Fibroblast of lung (primary cell): ENCODE results near the gene GCC1. TPM values are rescaled to one million over a fixed set of nuclear protein-coding genes. Genes with fewer than 3 reads are reported as not detected.

ENCODE experiments used
- DNase-seq, 2 donors: peaks; one replicate each; pipeline versions ENCODE4 v3.0.0 to v3.0.0-alpha.2; 2010; ENCODE audit warnings: low read depth in 2 of 2
- H2AFZ ChIP-seq: 2 replicates; pipeline ENCODE4 v1.5.1; 2012; ENCODE audit warnings: low read length, control low read depth, inconsistent platforms
- H3K27ac ChIP-seq: 2 replicates; pipeline ENCODE4 v1.5.1; 2011; ENCODE audit warnings: low read length, control low read depth; ENCODE audit not compliant: insufficient read depth
- H3K27me3 ChIP-seq: 2 replicates; pipeline ENCODE4 v1.5.1; 2011; ENCODE audit warnings: mild to moderate bottlenecking, low read length; ENCODE audit not compliant: control insufficient read depth, insufficient read depth
- H3K36me3 ChIP-seq: 2 replicates; pipeline ENCODE4 v1.5.1; 2011; ENCODE audit warnings: low read length; ENCODE audit not compliant: control insufficient read depth, insufficient read depth
- H3K4me1 ChIP-seq: 2 replicates; pipeline ENCODE4 v1.5.1; 2011; ENCODE audit warnings: low read length; ENCODE audit not compliant: control insufficient read depth, insufficient read depth; ENCODE audit errors: extremely low read depth
- H3K4me2 ChIP-seq: 2 replicates; pipeline ENCODE4 v1.5.1; 2011; ENCODE audit warnings: low read length, control low read depth; ENCODE audit not compliant: insufficient read depth; ENCODE audit errors: extremely low read depth
- H3K4me3 ChIP-seq, 4 experiments: fragments of 200-600 bp in 1 of 4; sonication (generic) in 1 of 4; replicated peaks in 1 of 4; 2 replicates each; pipeline ENCODE4 v1.5.1; 2011 to 2016; ENCODE audit warnings: low read length in 4 of 4, low read depth in 3 of 4, mild to moderate bottlenecking in 3 of 4, control low read depth in 2 of 4, inconsistent platforms in 1 of 4, mixed read lengths in 1 of 4; ENCODE audit not compliant: insufficient read depth in 1 of 4; ENCODE audit errors: control extremely low read depth in 1 of 4
- H3K79me2 ChIP-seq: 2 replicates; pipeline ENCODE4 v1.5.1; 2012; ENCODE audit warnings: mild to moderate bottlenecking, low read length, inconsistent platforms; ENCODE audit not compliant: control insufficient read depth, insufficient read depth
- H3K9ac ChIP-seq: 2 replicates; pipeline ENCODE4 v1.5.1; 2011; ENCODE audit warnings: mild to moderate bottlenecking, low read length, control low read depth; ENCODE audit not compliant: insufficient read depth
- H3K9me3 ChIP-seq: 2 replicates; pipeline ENCODE4 v1.5.1; 2012; ENCODE audit warnings: low read depth, low read length; ENCODE audit not compliant: control insufficient read depth, insufficient read depth
- H4K20me1 ChIP-seq: 2 replicates; pipeline ENCODE4 v1.5.1; 2011; ENCODE audit warnings: low read length; ENCODE audit not compliant: control insufficient read depth, insufficient read depth; ENCODE audit errors: extremely low read depth
- CTCF ChIP-seq, 2 donors: IDR thresholded peaks in 1 of 2; conservative IDR thresholded peaks in 1 of 2; 1 replicate in 1 of 2; 2 replicates in 1 of 2; pipeline ENCODE4 v1.5.1; 2011 to 2012; ENCODE audit warnings: low read length in 2 of 2, control low read depth in 1 of 2, inconsistent platforms in 1 of 2, low read depth in 1 of 2, mild to moderate bottlenecking in 1 of 2
- EZH2 ChIP-seq: IDR thresholded peaks from 2 replicates; pipeline ENCODE4 v1.5.1; 2012; ENCODE audit warnings: low read length, control low read depth, mild to moderate bottlenecking; ENCODE audit errors: missing control alignments
- polyA plus RNA-seq, 2 donors: library from polyadenylated mRNA; depleted of rRNA in 1 of 2; stranded (reverse) in 1 of 2; unstranded in 1 of 2; fragments of >200 nt; gene quantifications; 2 replicates each; pipeline ENCODE4 v1.2.1, GENCODE V29; 2011 to 2012; ENCODE audit warnings: missing spikeins in 1 of 2
- total RNA-seq: library from RNA; depleted of rRNA; stranded (reverse); fragments of >200 nt; gene quantifications from 2 replicates; pipeline ENCODE4 v1.2.1, GENCODE V29; 2014

GCC1 gene
- total and polyA plus RNA-seq, 2 donors (not counting 1 experiment from before 2014, with no cell fraction given) = 8.0 to 38.8 TPM

GRCh38 chr7:127595737-127596136 lies 10.3 kb upstream of the GCC1 start:
- H3K4me1 ChIP-seq = no peaks in the 10 kb centered on the region
- H2AFZ ChIP-seq = no peak overlapping the region
- no peaks in the 10 kb centered on the region for H3K79me2 ChIP-seq
- TF ChIP-seq EZH2 (no peak), CTCF (conservative IDR thresholded peaks at IDR 0.05 in 1 of 2, IDR thresholded peaks at IDR 0.05 in 1 of 2; ENCODE audit: low read depth in 1 of 2, low read length in 2 of 2) (no peak)
- H3K9me3 ChIP-seq = no peaks in the 10 kb centered on the region
- no peak overlapping the region for H3K9ac ChIP-seq
- no peak overlapping the region for H3K4me2 ChIP-seq
- no peaks in the 10 kb centered on the region for H4K20me1 ChIP-seq
- H3K36me3 ChIP-seq = peaks cover 6% of the 10 kb centered on the region
- peaks cover under 1% of the 10 kb centered on the region for H3K27me3 ChIP-seq
- no peak for DNase-seq
- H3K4me3 ChIP-seq = no peak overlapping the region
- no peak overlapping the region for H3K27ac ChIP-seq

DNA sequence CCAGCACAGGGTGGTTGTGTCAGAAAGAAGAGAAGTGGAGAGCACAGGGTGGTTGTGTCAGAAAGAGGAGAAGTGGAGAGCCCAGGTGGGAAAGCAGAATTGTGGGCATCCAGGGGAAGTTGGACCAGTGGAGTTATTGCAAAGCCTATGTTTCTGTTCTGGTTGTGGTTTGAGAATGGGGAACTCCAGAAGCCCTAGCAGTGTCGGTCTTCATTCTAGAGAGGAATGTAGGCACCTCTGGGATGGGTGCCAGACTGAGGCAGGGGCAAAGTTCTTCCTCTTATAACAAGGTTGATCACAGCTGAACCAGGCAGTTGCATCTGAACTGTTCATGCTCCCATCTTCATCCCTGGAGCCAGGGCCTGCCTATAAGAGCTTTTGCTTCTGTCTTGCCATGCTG lies 9.1 kb upstream of the GCC1 start:
- H3K4me1 ChIP-seq = no peaks in the 10 kb centered on the region
- H3K27me3 ChIP-seq = no peaks in the 10 kb centered on the region
- peaks cover 6% of the 10 kb centered on the region for H3K36me3 ChIP-seq
- no peak overlapping the region for H3K4me2 ChIP-seq
- H3K4me3 ChIP-seq = no peak overlapping the region
- no peaks in the 10 kb centered on the region for H3K79me2 ChIP-seq
- H4K20me1 ChIP-seq = no peaks in the 10 kb centered on the region
- no peak overlapping the region for H3K27ac ChIP-seq
- no peak for TF ChIP-seq CTCF (conservative IDR thresholded peaks at IDR 0.05 in 1 of 2, IDR thresholded peaks at IDR 0.05 in 1 of 2; ENCODE audit: low read depth in 1 of 2, low read length in 2 of 2)
- no peak for TF ChIP-seq EZH2
- H3K9ac ChIP-seq = no peak overlapping the region
- H2AFZ ChIP-seq = no peak overlapping the region
- no peak for DNase-seq
- no peaks in the 10 kb centered on the region for H3K9me3 ChIP-seq

DNA sequence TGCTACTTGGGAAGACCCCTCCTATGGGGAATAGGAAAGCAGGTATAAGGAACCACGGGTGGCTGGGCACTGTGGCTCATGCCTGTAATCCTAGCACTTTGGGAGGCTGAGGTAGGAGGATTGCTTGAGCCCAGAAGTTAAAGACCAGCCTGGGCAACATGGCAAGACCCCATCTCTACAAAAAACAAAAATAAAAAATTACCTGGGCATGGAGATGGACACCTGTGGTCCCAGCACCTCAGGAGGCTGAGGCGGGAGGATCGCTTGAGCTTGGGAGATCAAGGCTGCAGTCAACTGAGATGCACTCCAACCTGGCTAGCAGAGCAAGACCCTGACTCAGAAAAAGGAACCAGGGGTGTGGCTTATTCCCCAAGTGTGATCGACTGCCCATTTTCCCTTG lies 7.2 kb upstream of the GCC1 start:
- no peak overlapping the region for H3K4me3 ChIP-seq
- DNase-seq = no peak
- H3K27ac ChIP-seq = no peak overlapping the region
- no peaks in the 10 kb centered on the region for H3K4me1 ChIP-seq
- no peak overlapping the region for H3K9ac ChIP-seq
- peaks cover 6% of the 10 kb centered on the region for H3K36me3 ChIP-seq
- H3K4me2 ChIP-seq = no peak overlapping the region
- no peaks in the 10 kb centered on the region for H4K20me1 ChIP-seq
- TF ChIP-seq CTCF (conservative IDR thresholded peaks at IDR 0.05 in 1 of 2, IDR thresholded peaks at IDR 0.05 in 1 of 2; ENCODE audit: low read depth in 1 of 2, low read length in 2 of 2) = no peak
- no peak for TF ChIP-seq EZH2
- H3K79me2 ChIP-seq = peaks cover 6% of the 10 kb centered on the region
- no peaks in the 10 kb centered on the region for H3K9me3 ChIP-seq
- H2AFZ ChIP-seq = no peak overlapping the region
- H3K27me3 ChIP-seq = no peaks in the 10 kb centered on the region
